Activated naive CD4-positive, alpha-beta T cell treated with anti-CD3 and anti-CD28 coated beads, Interleukin-2, amount 10 ng/mL, durations not matched to agents 7 days and 5 days (primary cell): Measurements from ENCODE around the gene MAP3K5.

Experiments
- CTCF ChIA-PET: fragments of 350-600 bp; sonication (Branson Sonifier 250); formaldehyde crosslinking; loops from one replicate; lab custom pipeline; 2021; ENCODE audit warnings: antibody characterized with exemption; lab: Charles Lee
- DNase-seq: peaks from one replicate; pipeline ENCODE4 v3.0.0-alpha.2; 2020
- H3K27ac Mint-ChIP-seq: one replicate; pipeline ENCODE4 v1.8.0; 2021; ENCODE audit warnings: mild to moderate bottlenecking, moderate library complexity, mixed read lengths
- H3K27me3 Mint-ChIP-seq: one replicate; pipeline ENCODE4 v1.8.0; 2021; ENCODE audit warnings: mild to moderate bottlenecking, mixed read lengths
- H3K36me3 Mint-ChIP-seq: one replicate; pipeline ENCODE4 v1.8.0; 2021; ENCODE audit warnings: mixed read lengths
- H3K4me1 Mint-ChIP-seq: one replicate; pipeline ENCODE4 v1.8.0; 2021; ENCODE audit warnings: mixed read lengths
- H3K4me3 Mint-ChIP-seq: one replicate; pipeline ENCODE4 v1.8.0; 2021; ENCODE audit warnings: mild to moderate bottlenecking, moderate library complexity, mixed read lengths
- H3K9me3 Mint-ChIP-seq: one replicate; pipeline ENCODE4 v1.8.0; 2021; ENCODE audit warnings: mixed read lengths

The MAP3K5 gene

GRCh38 chr6:136611746-136612145, 180.5 kb downstream of the MAP3K5 start:
- Mint-ChIP-seq H3K36me3 (peaks cover 46% of the 10 kb centered on the region), H3K9me3 (no peaks in the 10 kb centered on the region), H3K27ac (no peak overlapping the region), H3K4me3 (no peak overlapping the region), H3K27me3 (no peaks in the 10 kb centered on the region), H3K4me1 (peaks cover 22% of the 10 kb centered on the region)
- DNase-seq = no peak
- CTCF ChIA-PET = interaction anchor here (0.8 to 2.2 kb wide), 4 partner anchors 9 to 181 kb away, joined by 3 to 9 read pairs (median 6); partner anchors contain the start of gene MAP3K5

GRCh38 chr6:136611133-136611532, 181.1 kb downstream of the MAP3K5 start:
- no peak overlapping the region for H3K4me3 Mint-ChIP-seq
- peaks cover 22% of the 10 kb centered on the region for H3K4me1 Mint-ChIP-seq
- no peak for DNase-seq
- no peaks in the 10 kb centered on the region for H3K27me3 Mint-ChIP-seq
- H3K36me3 Mint-ChIP-seq = peaks cover 46% of the 10 kb centered on the region
- H3K9me3 Mint-ChIP-seq = no peaks in the 10 kb centered on the region
- no peak overlapping the region for H3K27ac Mint-ChIP-seq
- CTCF ChIA-PET = interaction anchor here (2.2 kb wide), 1 partner anchor 181 kb away, joined by 8 read pairs; the partner anchor contains the start of gene MAP3K5

DNA sequence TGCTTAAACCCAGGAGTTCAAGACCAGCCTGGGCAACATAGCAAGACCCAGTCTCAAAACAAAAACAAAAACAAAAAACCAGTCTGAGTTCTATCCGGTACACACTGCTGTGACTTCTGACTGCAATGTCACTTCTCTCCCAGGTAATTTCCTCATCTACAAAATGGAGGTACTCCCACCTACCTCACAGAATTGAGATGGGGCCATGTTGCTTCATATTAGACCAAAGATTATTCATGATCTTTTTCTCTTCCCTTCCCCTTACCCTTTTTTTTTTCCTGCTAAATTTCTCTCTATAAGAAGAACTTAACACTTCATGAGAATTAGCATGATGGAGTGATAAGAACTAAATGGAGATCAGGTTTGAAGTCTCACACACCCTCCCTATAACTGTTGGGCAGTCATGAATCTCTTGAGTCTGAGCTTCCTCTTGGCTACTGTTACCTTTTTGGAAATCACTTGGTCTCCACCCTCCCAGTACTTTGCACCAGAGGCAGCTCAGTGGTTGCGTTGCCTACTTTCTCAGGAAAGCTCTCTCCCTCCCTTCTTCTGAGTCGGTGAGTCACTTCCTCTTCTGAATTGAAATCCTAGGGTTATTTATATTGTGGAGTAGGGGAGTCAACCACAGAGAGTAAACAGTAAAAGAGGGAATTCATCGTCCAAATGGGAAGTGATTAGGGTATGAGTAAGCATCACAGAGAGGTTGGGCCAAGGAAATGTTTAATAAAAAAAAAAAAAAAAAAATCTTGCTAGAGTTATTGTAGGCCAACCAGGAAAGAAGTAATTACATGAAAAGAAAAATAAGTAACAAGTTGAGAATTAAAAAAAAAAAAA, 182.2 kb downstream of the MAP3K5 start:
- CTCF ChIA-PET = interaction anchor here (2.3 kb wide), 1 partner anchor 182 kb away, joined by 14 read pairs; the partner anchor contains the start of gene MAP3K5
- Mint-ChIP-seq H3K9me3 (no peaks in the 10 kb centered on the region), H3K27me3 (no peaks in the 10 kb centered on the region), H3K4me3 (no peak overlapping the region), H3K4me1 (peaks cover 22% of the 10 kb centered on the region), H3K27ac (peak overlapping the region; percentile 25), H3K36me3 (peaks cover 52% of the 10 kb centered on the region)
- DNase-seq = no peak

GRCh38 chr6:136608991-136609390, 183.3 kb downstream of the MAP3K5 start:
- CTCF ChIA-PET = interaction anchor here (1.0 to 2.3 kb wide), 3 partner anchors 15 to 183 kb away, joined by 3 to 14 read pairs (median 9); partner anchors contain the start of gene MAP3K5
- Mint-ChIP-seq H3K4me3 (no peak overlapping the region), H3K27me3 (no peaks in the 10 kb centered on the region), H3K9me3 (no peaks in the 10 kb centered on the region), H3K4me1 (peaks cover 22% of the 10 kb centered on the region), H3K27ac (no peak overlapping the region), H3K36me3 (peaks cover 53% of the 10 kb centered on the region)
- no peak for DNase-seq

DNA sequence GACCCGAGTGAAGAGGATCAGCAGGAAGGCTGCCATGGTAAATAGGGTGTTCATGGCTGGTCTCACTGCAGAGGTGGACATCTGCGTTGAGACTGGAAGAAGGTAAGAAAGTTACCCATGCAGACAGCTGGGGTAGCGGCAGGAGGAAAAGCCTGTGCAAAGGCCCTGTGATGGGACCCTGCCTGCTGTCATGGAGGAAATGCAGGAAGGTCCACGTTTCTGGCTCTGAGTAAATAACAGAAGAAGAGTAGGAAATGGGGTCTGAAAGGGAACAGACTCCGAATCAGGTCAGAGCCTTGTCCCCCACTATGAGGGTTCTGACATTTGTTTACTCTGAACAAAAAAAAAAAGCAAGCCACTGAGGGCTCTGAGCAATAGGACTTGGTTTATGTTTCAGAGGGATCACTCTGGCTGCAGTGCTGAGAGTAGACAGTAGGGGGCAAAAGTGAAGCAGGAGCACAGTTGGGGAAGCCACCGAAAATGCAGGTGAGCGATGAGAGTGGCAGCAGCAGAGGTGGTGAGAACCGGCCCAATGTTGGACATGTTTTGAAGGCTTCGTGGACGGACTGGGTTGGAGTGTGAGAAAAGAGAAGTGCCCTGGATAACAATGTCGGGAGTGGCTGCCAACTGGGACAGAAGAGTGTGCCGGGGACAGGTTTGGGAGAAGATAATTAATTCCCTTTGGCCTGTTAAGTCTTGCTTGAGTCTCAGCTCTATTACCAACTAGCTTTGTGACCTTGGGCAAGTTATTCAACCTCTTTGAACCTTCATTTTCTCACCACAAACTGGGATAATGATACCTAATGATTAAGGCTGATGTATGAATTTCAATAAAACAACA, 184.1 kb downstream of the MAP3K5 start:
- Mint-ChIP-seq H3K27ac (no peak overlapping the region), H3K36me3 (peaks cover 52% of the 10 kb centered on the region), H3K9me3 (no peaks in the 10 kb centered on the region), H3K27me3 (no peaks in the 10 kb centered on the region), H3K4me3 (no peak overlapping the region), H3K4me1 (peaks cover 22% of the 10 kb centered on the region)
- DNase-seq = peak; percentile 88
- CTCF ChIA-PET = interaction anchor here (1.0 to 2.3 kb wide), 4 partner anchors 14 to 184 kb away, joined by 3 to 14 read pairs (median 6); partner anchors contain the start of gene MAP3K5

DNA sequence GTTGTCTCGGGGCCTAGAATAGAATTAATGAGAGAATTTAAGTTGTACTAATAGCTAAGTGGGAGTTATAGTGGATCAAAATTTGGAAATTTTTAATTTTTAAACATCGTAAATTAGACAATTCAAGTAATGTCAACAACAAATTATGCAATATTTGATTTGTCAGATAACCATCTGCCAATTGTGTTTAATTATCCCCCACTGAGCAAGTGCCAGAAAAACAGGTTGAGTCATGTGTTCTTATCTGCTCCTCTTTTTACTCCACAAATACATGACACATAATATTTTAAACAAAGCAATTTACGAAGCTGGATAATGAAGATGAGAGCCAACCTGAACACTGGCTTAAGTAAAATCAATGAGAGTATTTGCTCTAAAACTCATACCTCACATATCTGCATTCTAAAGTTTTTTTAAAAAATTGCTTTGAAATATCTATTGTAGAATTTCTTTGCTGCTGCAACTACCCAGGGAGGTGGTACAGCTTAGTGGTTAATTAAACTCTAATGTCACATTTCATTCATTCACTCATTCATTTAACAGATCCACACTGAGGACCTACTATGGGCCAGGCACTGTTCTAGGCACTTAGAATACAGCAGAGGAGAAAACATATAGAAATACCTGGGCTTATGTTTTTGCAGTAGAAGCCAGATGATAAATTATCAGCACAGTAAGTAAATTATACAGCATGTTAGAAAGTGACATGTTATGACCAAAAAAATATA, 184.9 kb downstream of the MAP3K5 start:
- Mint-ChIP-seq H3K4me1 (peaks cover 22% of the 10 kb centered on the region), H3K27ac (no peak overlapping the region), H3K4me3 (no peak overlapping the region), H3K27me3 (no peaks in the 10 kb centered on the region), H3K36me3 (peaks cover 49% of the 10 kb centered on the region), H3K9me3 (no peaks in the 10 kb centered on the region)
- CTCF ChIA-PET = interaction anchor here (1.1 to 1.5 kb wide), 2 partner anchors 19 to 185 kb away, joined by 3 to 7 read pairs; partner anchors contain the start of gene MAP3K5
- no peak for DNase-seq

GRCh38 chr6:136604928-136605510, 187.3 kb downstream of the MAP3K5 start:
- peaks cover 37% of the 10 kb centered on the region for H3K36me3 Mint-ChIP-seq
- CTCF ChIA-PET = interaction anchor here (0.6 to 1.8 kb wide), 3 partner anchors 39 to 187 kb away, joined by 3 to 8 read pairs (median 4); partner anchors contain the start of genes MAP3K5 and MAP7
- peaks cover 12% of the 10 kb centered on the region for H3K4me1 Mint-ChIP-seq
- no peaks in the 10 kb centered on the region for H3K27me3 Mint-ChIP-seq
- no peak overlapping the region for H3K27ac Mint-ChIP-seq
- no peak overlapping the region for H3K4me3 Mint-ChIP-seq
- H3K9me3 Mint-ChIP-seq = no peaks in the 10 kb centered on the region
- DNase-seq = no peak

GRCh38 chr6:136604328-136604825, 187.9 kb downstream of the MAP3K5 start:
- Mint-ChIP-seq H3K4me3 (no peak overlapping the region), H3K27ac (no peak overlapping the region), H3K27me3 (no peaks in the 10 kb centered on the region), H3K9me3 (no peaks in the 10 kb centered on the region), H3K36me3 (peaks cover 38% of the 10 kb centered on the region), H3K4me1 (peaks cover 6% of the 10 kb centered on the region)
- CTCF ChIA-PET = interaction anchor here (0.6 to 1.8 kb wide), 5 partner anchors 10 to 188 kb away, joined by 3 to 8 read pairs (median 3); partner anchors contain the start of genes MAP3K5 and MAP7
- DNase-seq = no peak

DNA sequence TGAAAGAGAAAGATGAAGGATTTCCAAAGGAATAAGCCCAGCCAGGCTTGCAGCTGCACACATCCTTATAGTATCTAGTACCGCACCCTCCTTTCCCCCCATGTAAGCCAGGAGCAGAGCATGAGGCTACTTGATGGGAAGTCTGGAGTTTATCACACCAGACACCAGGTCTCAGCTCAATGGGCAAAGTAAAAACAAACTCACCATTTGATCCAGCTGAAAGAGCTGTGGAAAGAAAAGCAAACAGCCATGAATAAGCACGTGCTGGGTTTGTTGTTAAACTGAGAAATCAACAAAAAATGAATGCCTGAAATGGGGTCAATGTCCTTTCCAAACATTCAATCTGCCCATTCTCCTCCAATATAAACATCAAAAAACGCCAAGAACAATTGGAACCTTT, 191.5 kb downstream of the MAP3K5 start:
- H3K27me3 Mint-ChIP-seq = no peaks in the 10 kb centered on the region
- no peaks in the 10 kb centered on the region for H3K9me3 Mint-ChIP-seq
- no peak for DNase-seq
- H3K27ac Mint-ChIP-seq = no peak overlapping the region
- CTCF ChIA-PET = interaction anchor here (0.8 to 1.6 kb wide), 2 partner anchors 48 to 192 kb away, joined by 3 read pairs; partner anchors contain the start of gene MAP3K5
- H3K4me3 Mint-ChIP-seq = no peak overlapping the region
- H3K36me3 Mint-ChIP-seq = peaks cover 42% of the 10 kb centered on the region
- H3K4me1 Mint-ChIP-seq = no peaks in the 10 kb centered on the region

DNA sequence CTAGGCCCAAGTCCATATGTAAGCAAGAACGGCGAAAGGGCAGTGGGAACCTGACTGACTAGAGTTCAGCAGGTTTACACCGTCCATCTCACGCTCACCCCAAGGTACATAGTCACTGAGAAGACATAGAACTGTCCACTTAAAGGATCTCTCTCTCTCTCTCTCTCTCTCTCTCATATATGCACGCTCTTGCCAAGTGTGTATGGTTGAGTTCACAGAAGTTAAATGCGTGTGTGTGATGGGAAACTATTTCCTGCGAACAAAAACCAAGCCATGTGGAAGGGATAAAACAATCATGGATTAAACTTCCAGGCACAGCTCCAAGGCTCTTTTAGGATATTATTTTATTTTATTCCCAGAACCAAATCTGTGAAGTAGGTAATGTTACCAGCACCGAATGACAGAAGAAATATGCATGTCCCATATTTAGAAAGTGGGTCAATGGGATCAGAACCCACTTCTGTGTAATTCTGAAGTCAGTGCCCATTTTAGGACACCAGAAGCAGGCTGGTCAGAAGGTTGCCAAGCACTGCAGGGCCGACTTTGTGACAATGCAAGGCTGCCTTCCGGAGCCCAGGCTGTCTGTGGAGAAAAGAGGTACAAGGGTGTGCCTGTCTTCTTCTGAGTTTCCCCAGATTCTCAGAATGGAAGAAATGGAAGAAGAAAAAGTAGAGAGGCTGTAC, 192.8 kb downstream of the MAP3K5 start:
- H3K27ac Mint-ChIP-seq = no peak overlapping the region
- CTCF ChIA-PET = interaction anchor here (0.6 to 1.6 kb wide), 2 partner anchors 45 to 193 kb away, joined by 3 read pairs; partner anchors contain the start of gene MAP3K5
- no peaks in the 10 kb centered on the region for H3K9me3 Mint-ChIP-seq
- H3K27me3 Mint-ChIP-seq = no peaks in the 10 kb centered on the region
- H3K4me1 Mint-ChIP-seq = peaks cover 4% of the 10 kb centered on the region
- no peak for DNase-seq
- H3K4me3 Mint-ChIP-seq = no peak overlapping the region
- peaks cover 39% of the 10 kb centered on the region for H3K36me3 Mint-ChIP-seq

DNA sequence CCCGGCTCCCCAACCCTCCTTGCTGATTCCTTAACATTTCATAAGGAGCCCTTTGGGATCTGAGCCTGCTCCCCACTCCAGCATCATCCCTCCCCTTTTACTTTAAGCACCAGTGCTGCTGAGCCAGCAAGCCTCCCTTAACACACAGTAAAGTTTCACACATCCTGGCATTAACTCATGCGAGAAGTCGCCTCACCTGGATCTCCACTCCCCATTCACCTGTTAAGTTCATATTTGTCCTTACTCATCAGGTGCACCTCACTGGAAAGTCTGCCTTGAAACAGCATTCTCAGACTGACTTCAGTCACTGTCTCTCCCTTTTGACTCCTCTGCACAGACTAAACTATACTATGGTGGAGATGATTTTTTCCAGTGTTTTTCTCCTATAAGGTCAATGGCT, 194.2 kb downstream of the MAP3K5 start:
- Mint-ChIP-seq H3K4me1 (peaks cover 18% of the 10 kb centered on the region), H3K27ac (no peak overlapping the region), H3K9me3 (no peaks in the 10 kb centered on the region), H3K27me3 (no peaks in the 10 kb centered on the region), H3K4me3 (no peak overlapping the region), H3K36me3 (peaks cover 46% of the 10 kb centered on the region)
- DNase-seq = no peak
- CTCF ChIA-PET = no interaction called here

DNA sequence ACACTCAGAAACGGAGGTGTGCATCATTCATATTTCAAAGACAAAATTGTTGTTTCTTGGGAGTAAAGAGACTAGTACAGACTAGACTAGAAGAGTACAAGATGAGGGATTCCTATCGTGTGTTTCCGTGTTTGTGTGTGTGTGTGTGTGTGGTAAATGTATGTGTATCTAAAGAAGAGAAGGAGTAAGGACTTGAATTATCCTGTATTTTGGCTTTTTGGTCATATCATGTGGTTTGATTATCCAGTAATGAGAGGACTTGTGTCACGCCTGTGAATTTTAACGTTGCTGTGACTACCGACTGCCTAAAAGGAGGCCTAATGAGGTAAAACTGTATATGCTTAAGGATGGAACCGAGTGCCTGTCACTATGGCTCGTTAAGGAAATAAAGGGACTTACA, 197.6 kb downstream of the MAP3K5 start:
- H3K27me3 Mint-ChIP-seq = no peaks in the 10 kb centered on the region
- peaks cover 19% of the 10 kb centered on the region for H3K4me1 Mint-ChIP-seq
- no peak for DNase-seq
- H3K36me3 Mint-ChIP-seq = peaks cover 68% of the 10 kb centered on the region
- H3K4me3 Mint-ChIP-seq = no peak overlapping the region
- CTCF ChIA-PET = interaction anchor here (0.6 to 1.7 kb wide), 6 partner anchors 9 to 198 kb away, joined by 3 to 6 read pairs (median 3); partner anchors contain the start of gene MAP3K5
- no peaks in the 10 kb centered on the region for H3K9me3 Mint-ChIP-seq
- H3K27ac Mint-ChIP-seq = peak overlapping the region; percentile 71
